ENCODE measurements around the gene GABRR1.

GABRR1 gene

DNA sequence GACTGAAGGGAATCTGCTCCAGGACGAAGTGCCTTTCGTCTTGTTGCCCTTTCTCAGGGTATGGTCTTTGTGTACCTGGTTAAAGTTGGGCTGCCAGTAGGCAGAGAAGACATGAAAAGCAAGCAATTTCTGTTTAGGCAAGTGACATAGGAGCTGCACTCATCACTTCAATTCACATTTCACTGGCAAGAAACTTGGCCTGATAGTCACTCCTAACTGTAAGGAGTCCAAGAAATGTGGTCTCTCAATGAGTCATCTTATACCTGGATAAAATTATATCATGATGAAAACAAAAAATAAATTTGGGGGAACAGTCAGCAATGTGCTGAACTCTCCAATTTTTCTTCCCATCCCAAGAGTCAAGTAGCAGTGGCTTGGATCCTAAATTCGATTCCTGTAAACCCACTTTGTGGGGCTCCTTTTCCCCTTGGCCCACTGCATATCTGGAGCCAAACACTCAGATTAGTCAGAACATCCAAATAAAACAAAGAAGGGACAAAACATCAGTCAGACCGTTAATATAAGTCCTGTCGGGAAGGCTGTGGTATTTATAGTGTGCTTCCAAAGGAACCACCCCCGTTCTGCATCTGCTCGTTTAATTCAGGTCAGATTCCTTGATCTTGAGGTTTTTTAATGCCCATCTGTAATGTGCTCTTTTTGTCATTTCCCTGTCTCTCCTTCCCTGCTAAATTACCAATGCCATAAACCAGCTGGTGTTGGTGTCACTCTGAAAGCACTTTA lies 5.0 kb upstream of the GABRR1 start:
- H3K27ac ChIP-seq: no peak overlapping the region
- ChIA-PET CTCF (interaction anchor here (0.6 kb wide), 1 partner anchor 230 kb away, joined by 3 read pairs; no protein-coding TSS in a partner anchor), POLR2A (ENCODE audit: low non-redundant PET) (no interaction called here)
- TF ChIP-seq, protein P1, sequence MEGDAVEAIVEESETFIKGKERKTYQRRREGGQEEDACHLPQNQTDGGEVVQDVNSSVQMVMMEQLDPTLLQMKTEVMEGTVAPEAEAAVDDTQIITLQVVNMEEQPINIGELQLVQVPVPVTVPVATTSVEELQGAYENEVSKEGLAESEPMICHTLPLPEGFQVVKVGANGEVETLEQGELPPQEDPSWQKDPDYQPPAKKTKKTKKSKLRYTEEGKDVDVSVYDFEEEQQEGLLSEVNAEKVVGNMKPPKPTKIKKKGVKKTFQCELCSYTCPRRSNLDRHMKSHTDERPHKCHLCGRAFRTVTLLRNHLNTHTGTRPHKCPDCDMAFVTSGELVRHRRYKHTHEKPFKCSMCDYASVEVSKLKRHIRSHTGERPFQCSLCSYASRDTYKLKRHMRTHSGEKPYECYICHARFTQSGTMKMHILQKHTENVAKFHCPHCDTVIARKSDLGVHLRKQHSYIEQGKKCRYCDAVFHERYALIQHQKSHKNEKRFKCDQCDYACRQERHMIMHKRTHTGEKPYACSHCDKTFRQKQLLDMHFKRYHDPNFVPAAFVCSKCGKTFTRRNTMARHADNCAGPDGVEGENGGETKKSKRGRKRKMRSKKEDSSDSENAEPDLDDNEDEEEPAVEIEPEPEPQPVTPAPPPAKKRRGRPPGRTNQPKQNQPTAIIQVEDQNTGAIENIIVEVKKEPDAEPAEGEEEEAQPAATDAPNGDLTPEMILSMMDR (conservative IDR thresholded peaks at IDR 0.05; ENCODE audit: low read depth): no peak
- no peak for DNase-seq (ENCODE audit: low spot score)

DNA sequence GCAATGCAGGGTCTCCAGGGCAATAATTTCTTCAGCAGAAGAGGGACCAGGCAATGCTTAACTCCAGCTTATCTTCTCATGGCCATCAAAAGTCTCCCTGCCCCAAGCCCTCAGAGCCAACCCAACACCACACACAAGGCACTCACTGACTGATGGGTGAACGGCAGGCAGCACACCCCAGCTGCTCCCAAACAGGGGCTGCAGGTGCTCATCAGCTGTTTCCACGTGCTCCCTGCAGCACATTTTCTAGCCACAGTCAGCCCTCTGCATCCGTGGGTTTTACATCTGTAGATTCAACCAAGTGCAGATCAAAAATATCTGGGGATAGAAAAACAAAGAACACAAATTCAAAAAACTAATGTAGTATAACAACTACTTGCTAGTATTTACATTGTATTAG lies 4.0 kb upstream of the GABRR1 start:
- no peak for DNase-seq (ENCODE audit: low spot score)
- no peak overlapping the region for H3K27ac ChIP-seq
- ChIA-PET POLR2A (ENCODE audit: low non-redundant PET) (no interaction called here), CTCF (interaction anchor here (0.6 to 0.7 kb wide), 2 partner anchors 229 to 323 kb away, joined by 3 to 4 read pairs; no protein-coding TSS in a partner anchor)
- TF ChIP-seq, protein P1 (conservative IDR thresholded peaks at IDR 0.05; ENCODE audit: low read depth): no peak

DNA sequence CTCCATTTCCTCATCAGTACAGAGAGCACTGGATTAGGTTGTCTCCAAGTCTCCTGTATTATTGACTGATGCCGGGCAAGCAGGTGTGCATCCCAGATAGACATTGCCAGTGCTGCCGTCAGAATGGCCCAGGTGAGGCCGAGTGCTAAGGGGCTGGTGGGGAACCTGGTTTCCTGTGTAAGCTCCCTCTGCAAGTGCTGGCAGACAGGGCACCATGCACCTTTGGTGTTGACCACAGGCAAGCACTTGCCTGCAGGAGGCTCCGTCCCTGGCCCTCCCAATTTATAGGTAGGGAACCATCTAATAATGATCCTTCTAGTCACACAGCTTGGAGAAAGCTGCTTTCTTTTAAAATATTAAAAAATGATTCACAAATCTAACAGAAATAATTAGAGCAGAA lies 747 bp downstream of the GABRR1 start:
- TF ChIP-seq, protein P1 (conservative IDR thresholded peaks at IDR 0.05; ENCODE audit: low read depth): no peak
- DNase-seq (ENCODE audit: low spot score): no peak
- POLR2A ChIA-PET (ENCODE audit: low non-redundant PET): no interaction called here
- CTCF ChIA-PET: no interaction called here
- H3K27ac ChIP-seq: no peak overlapping the region

DNA sequence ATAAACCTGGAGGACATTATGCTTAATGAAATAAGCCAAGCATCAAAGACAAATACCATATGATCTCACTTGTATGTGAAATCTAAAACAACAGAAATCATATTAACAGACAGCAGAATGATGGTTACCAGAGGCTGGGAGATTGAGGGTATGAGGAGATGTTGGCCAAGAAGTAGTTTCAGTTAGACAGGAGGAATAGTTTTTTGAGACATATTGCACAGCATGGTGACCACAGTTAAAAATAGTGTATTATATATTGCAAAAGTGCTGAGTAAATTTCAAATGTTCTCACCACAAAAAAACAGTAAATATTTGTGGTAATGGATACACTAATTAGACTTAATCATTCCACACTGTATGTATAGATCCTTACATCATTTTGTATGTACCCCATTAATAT lies 1.8 kb downstream of the GABRR1 start:
- CTCF ChIA-PET: interaction anchor here (0.6 kb wide), 1 partner anchor 27 kb away, joined by 5 read pairs; no protein-coding TSS in a partner anchor
- DNase-seq (ENCODE audit: low spot score): no peak
- POLR2A ChIA-PET (ENCODE audit: low non-redundant PET): no interaction called here
- no peak overlapping the region for H3K27ac ChIP-seq
- TF ChIP-seq, protein P1 (conservative IDR thresholded peaks at IDR 0.05; ENCODE audit: low read depth): no peak

DNA sequence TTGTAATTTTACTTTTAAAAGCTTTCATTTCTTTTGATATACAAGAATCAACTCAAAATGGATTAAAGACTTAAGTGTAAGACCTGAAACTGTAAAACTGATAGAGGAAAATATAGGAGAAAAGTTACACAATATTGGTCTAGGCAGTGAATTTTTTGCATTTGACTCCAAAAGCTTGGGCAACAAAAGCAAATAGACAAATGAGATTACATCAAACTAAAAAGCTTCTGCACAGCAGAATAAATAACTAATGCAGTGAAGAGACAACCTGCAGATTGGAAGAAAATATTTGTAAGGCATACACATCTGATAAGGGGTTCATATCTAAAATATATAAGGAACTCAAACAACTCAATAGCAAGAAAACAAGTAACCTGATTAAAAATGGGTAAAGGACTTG lies 3.0 kb downstream of the GABRR1 start:
- H3K27ac ChIP-seq: no peak overlapping the region
- POLR2A ChIA-PET (ENCODE audit: low non-redundant PET): no interaction called here
- DNase-seq (ENCODE audit: low spot score): no peak
- TF ChIP-seq, protein P1 (conservative IDR thresholded peaks at IDR 0.05; ENCODE audit: low read depth): no peak
- CTCF ChIA-PET: no interaction called here

DNA sequence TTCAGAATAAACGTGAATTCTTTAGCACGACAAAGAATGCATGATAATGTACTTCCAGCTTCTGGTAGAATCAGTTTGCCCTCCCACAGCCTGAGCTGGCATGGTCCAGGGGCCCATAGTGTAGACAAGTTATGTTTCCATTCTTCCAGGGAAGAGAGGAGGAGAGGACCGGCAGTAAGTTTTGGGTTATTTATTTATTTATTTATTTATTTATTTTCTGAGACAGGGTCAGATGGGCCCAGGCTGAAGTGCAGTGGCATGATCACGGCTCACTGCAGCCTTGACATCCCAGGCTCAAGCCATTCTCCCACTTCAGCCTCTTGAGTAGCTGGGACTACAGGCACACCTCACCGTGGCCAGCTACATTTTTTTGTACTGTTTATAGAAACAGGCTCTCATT lies 4.7 kb downstream of the GABRR1 start:
- no peak overlapping the region for H3K27ac ChIP-seq
- TF ChIP-seq, protein P1 (conservative IDR thresholded peaks at IDR 0.05; ENCODE audit: low read depth): no peak
- ChIA-PET POLR2A (ENCODE audit: low non-redundant PET) (no interaction called here), CTCF (no interaction called here)
- no peak for DNase-seq (ENCODE audit: low spot score)
